ELF-1 (cell line): ENCODE data around the gene SOST.

Source experiments
- DNase-seq: peaks from one replicate; pipeline ENCODE4 v3.0.0-alpha.2; 2016; ENCODE audit warnings: low read depth, low spot score

The SOST gene

DNA sequence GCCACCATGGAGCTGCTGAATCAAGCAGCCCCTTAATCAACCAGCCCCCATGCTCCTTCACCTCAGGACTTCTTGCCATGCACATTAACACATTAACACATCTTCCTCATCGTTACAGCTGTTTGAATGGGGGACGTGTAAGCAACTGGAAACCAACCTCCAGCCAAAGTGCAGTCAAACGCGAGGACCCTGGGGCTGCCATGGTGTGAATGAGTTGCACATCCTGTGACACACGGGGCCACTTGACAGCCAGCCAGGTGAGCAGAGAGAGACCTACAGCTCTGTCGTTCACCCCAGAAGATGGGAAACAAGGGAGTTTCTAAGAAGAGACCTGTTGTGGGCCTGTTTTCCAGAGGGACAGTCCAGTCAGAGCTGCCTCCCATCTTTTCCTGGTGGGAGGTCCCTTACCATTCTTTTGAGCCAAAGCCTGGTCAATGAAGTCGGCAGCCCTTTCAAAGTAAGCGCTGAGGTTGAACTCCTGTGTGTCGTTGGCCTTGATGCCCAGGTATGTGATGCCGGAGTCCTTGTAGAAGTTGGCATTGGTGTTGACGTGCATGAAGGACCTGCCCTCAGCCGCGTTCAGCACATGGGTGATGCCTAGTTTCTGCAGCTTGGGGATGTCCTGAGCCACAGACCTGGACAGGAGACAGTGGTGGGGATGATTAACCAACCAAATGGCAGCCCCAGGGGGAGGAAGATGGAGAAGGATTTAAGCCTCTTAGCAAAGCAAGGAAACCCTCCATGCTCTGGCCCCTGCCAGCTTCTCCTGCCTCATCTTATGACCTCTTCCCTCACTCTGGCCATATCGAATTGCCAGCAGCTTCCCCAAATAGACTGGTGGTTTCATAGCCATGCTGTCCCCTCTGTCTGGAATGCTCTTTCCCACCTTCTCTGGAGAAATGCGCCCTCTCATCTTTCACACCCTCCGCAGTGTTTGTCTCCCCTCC is 16.0 kb upstream of the SOST start:
- DNase-seq, result no peak

DNA sequence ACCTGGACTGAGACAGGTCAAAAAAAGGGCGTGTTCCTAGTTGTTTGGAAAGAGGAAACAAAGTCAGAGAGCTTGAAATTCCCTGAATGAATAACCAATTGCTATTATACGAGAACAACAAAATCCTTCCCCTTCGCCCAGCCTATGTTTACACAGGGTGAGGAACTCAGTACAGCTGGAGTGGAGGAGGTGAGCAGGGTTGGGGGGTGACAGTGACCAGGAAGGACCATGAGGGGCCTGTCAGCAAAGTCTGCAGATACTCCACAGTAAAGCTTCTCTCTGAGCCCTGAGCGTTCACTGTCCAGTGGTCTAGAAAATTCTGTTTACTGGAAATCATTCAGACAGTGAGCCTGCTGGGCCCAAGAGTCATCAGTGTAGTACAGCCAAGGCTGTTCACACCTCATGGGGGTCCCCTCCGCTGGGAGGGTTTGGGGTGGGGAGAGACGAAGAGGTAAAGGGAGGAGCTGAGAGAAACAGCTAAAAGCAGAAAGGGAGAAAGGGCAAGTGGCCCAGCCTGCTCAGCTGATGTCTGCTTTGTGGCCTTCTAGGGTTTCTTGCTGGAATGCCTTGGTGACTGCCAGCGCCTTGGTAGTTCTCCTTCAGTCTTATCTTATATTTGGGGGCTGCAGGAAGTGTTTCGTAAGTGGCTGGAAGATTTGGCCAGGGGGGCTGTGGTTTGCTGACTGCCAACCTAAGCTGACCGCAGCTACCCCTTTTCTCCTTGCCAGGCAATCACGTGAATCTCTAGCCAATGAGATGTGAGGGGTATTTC is 14.5 kb upstream of the SOST start:
- DNase-seq, result no peak

DNA sequence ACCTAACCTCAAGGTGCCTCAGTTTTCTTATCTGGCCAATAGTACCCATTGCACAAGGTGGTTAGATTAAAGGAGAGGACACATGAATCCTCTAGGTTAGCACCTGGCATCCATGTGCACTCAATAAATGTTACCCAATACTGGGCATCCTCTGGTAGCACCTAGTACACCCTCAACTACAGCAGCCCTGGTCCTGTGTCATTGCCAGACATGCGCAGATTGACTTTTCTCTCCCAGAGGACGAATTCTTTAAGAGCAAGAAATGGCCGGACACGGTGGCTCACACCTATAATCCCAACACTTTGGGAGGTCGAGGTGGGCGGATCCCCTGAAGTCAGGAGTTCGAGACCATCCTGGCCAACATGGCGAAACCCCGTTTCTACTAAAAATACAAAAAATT is 12.9 kb upstream of the SOST start:
- no peak for DNase-seq

DNA sequence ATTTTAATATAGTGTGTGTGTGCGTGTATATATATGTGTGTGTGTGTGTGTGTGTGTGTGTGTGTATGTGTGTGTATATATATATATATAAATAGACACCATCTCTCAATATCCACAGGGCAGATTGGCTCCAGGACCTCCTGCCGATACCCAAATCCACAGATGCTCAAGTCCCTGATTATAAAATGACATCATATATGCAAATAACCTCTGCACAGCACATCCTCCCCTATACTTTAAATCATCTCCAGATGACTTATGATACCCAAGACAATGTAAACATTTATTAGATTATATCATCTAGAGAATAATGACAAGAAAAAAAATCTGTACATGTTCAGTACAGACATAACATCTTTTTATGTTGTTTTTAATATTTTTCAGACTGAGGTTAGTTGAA is 12.4 kb upstream of the SOST start:
- DNase-seq, result no peak

DNA sequence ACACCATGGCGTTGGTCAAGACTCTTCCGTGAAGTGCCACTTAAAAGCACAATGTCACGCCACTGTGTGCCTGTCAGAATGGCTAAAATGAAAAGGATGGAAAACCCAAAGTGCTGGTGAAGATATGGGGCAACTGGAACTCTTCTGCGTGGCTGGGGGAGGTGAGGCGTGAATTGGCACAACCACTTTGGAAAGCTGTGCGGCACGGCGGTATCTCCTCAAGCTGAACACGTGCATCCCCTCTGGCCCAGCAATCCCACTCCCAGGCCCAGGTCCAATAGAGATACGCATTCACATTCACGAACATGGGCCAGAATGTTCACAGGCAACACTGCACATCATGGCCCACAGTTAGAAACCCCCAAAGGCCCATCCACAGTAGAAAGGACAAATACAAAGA is 11.3 kb upstream of the SOST start:
- DNase-seq, result no peak

DNA sequence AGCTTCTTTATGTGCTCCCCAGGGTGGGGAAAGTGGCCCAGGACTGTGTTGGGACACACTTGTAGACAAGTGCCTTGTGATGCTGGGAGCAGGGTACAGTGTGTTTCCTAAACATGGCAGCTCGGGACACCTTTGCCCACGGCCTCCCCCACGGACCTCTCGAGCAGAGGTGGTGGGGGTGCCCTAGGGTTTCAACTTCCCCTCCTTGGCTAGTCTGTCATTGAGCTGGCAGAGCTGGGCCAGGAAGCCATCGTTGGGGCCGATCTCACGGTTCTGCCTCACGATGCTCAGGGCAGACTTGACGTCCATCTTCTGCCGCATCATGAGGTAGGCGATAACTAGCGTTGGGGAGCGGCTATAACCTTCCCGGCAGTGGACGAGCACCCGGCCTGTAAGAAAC is 10.8 kb upstream of the SOST start:
- DNase-seq, result no peak

DNA sequence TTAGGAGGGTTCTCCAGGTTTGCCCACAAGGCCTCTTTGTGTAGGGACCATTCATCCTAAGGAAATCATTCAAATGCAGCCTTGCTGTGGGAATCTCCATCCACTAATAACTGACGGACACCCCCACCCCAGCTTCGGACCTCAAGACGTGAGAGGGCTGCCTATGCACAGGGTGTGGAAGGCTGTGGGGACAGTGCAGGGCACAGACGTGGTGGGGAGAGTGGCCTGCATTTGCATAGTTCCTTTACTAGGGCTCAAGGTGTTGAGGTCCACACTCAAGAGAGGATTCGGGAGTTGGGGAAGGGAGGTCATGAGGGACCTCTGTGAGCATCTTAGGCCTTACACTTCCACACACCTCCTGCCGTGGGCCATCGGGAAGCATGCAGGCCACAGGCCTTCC is 10.4 kb upstream of the SOST start:
- no peak for DNase-seq

DNA sequence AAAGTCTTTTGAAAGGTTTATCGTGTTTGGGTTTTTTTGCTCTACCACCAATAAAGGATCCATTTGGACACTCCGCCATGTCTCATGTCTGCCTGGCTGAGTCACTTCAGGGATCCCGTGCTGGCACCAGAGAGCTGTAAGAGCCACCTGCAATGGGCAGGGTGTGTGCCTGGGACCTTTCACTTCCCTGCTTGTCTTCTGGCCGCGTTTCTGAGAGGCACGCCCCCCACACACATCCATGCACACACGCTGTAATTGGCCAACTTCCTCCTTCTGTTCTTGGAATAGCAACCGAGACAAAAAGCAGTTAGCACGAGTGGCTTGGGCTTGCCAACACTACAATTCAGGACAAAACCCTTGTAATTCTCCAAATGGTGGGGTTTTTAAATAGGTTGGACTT is 9.8 kb upstream of the SOST start:
- no peak for DNase-seq

DNA sequence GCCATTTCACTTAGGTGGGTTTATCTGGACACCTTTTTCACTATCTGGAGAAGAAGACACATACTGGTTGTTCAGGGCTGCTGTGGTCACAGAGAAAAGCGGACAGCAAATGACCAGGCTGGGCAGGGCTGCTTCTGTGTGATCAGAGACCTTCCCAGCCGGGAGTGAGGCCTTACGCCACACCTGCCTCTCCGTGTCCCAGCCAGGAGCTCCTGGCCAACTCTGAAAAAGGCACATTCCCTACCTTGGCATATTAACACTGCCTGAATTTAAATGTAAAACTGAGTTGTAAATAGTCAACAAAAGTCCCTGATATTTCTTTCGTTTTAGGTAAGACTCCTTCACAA is 9.1 kb upstream of the SOST start:
- DNase-seq, result no peak

DNA sequence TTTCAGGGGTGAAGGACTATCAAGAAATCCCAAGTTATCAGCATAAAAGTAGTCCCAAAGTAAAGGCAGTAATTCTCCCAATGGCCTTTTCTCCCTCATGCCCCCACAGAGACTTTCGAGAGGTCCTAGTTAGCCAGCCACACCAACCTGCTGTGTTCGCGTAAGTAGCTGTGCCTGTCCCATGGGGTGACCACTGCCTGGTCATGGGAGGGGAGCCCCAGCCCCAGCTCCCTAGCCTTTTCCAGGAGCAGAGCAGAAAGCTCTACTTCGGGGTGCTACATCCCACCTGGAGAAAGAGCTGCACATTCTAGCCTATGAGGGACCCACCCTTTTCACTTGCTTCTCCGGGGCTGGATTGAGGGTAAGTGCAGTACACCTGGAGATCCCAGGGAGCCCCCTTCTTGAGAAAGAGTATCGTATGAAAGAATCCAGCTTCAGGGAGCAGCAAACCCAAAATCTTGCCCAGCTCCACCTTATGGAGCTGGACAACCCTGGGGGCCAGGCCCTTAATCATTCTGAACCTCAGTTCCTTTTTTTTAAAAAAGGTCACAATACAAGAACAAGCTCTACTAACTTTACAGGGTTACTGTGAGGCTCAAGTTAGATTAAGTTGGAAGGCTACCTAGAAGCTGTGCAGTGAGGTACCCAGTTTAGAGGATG is 8.6 kb upstream of the SOST start:
- DNase-seq, result no peak

DNA sequence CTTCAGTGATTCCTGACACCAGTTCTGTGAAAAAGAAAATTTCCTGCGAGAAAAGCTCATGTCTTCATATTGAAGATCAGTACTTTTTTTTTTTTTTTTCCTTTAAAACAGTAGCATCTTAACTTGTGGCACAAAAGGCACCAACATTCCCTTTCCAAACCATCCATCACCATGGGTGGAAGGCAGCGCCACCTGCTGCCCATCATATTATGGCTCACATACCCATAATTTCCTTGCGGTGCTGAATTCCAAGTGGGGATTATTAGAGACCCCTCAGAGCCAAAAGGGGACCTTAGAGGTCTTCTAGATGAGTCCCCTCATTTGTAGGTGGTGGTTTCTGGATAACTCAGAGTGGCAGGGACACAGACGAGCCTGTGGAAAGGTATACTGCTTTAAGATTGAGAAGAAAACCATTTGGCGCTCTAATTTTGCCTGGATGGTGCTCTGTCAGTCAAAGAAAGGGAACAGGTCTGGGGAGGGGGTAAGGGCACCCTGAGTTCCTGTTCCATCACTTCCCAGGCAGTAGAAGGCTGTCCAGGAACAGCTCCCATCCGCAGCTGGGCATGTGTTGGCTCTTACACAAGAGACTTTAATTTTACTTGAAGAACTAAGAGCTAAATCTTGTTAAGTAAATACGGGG is 7.9 kb upstream of the SOST start:
- peak; percentile 67 for DNase-seq

DNA sequence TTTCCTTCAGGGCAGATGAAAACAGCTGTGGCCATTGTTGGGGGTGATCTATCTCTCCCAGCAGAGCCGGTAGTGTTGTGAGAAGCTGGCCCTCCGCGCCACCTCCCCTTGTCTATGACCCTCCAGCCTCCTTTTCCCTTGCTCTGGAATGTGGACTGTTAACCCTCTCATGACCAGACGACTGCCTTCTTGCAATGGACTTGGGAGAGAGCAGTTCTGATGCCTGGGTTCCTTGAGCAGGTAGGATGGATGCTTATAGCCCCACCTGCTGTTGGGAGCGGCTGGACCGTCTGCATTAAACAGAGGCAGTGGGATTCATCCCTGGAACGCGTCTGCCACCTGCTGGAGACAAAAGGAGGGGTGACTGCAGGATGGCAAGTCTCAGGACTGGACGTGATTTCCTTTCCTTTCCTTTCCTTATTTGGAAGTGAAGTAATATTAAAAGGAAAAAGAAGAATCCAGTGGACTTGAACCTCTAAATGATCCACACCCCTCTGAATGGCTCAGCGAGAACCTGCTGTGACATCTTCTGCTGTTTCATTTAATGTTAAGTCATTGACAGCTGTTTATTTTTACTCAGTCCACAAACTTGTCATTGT is 1.8 kb upstream of the SOST start:
- DNase-seq, result peak; percentile 99

DNA sequence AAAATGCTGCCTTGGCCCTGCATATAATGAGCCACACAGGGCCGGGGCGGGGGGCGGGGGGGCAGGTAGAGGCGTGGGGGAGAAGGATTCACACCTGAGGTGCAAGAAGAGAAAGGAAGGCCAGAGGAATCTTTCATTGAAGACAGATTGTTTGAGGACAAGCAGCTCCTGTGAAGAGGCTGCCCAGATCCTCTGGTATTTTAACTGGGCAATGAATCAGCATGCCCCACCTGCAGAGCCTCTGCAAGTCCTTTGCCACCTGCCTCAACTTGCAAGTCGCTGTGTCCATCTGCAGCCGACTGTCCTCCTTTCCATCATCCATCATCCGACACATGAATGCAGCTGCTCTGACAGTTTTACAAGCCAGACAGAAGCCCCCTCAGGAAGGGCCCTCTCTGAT is 1.2 kb upstream of the SOST start:
- no peak for DNase-seq

DNA sequence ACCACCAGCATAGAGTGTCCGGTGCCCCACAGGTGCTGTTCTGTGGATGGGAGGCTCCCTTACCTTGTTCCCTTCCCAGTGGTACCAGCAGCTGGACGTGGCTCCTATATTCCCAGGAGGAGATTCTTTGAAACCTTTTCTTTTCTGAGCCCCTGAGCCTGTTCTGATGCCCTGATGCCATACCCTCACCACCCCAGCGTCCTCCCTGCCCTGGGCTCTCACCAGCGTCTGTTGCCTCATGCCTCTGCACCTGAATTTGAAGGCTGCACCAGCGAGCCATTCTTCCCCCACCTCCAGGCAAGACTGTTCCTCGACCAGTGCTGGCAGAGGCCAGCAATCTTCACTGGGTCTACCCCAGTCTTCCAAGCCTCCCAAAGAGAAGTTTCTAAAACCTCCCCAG is 505 bp downstream of the SOST start:
- DNase-seq, result no peak

DNA sequence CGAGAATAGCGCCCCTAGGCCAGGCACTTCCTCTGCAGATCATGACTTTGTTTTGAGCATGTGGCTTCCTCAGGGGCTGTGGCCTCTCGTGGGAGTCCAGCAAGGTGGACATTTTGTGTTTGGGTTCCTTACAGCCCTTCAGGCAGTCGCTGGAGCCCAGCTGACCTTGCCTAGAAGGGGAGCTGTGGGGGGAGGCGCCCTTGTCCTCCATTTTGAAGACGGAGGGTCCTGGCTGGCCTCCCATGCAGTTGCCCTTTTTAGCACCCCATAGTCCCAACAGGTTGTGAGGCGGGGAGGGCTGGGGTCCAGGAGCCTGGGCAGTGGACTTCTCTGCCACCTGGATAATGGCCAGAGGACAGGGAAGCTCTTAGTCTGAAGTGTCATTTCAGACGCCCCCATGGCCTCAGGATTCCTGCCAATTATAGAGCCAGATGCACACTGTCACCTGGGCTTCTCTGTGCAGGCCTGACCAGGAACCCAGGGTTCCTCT is 1.4 kb downstream of the SOST start:
- no peak for DNase-seq

DNA sequence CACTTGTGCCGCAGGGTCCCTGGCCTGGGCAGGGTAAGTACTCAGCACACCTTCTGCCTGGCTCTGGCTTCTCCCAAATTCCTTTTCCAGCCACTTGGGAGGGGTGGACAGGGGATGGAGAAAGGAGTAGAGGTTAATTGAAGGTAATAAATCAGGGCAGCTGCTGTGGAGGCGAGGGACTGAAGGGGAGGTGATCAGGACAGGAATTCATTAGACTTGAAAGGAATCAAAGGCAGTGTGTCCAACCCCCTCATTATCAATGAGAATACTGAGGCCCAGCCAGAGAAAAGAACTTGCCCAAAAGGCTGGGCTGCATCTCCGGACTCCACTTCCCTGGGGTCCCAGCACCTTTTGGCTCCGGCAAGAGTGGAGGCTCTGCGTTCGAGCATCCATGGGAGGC is 2.4 kb downstream of the SOST start:
- peak; percentile 53 for DNase-seq

DNA sequence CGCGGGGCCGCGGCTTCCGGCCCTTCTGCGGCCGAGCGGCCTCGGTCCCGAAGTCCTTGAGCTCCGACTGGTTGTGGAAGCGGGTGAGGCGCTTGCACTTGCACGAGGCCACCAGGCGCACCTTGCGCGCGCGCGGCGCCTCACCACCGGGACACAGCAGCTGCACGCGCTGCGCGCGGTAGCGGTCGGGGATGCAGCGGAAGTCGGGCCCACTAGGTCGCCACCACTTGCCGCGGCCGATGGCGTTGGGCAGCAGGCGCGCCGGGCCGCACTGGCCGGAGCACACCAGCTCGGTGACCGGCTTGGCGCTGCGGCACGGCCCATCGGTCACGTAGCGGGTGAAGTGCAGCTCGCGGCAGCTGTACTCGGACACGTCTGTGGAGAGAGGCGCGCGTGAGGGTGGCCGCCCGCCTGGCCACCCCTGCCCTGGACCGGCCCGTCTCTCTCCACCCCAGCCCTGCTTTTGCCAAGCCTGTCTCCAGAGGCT is 3.2 kb downstream of the SOST start:
- DNase-seq, result peak; percentile 65

DNA sequence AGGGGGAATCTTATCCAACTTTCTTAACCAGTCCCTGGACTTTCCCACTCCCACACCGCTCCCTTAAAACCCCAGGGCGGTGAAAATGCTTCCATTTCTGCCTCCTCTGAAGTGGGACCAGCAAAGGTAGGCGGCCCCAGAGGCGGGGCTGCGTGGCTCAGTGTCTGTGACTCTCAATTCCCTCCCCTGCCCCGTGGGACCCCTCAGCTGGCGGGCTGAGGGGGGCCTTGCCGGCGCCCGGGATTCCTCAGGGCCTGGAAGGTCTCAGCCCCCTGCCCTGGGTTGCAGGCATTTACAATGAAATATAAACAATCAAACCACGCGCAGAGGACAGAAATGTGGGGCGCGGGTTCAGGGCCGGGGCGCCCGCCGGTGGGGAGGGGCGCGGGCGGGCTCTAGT is 3.6 kb downstream of the SOST start:
- DNase-seq, result no peak

DNA sequence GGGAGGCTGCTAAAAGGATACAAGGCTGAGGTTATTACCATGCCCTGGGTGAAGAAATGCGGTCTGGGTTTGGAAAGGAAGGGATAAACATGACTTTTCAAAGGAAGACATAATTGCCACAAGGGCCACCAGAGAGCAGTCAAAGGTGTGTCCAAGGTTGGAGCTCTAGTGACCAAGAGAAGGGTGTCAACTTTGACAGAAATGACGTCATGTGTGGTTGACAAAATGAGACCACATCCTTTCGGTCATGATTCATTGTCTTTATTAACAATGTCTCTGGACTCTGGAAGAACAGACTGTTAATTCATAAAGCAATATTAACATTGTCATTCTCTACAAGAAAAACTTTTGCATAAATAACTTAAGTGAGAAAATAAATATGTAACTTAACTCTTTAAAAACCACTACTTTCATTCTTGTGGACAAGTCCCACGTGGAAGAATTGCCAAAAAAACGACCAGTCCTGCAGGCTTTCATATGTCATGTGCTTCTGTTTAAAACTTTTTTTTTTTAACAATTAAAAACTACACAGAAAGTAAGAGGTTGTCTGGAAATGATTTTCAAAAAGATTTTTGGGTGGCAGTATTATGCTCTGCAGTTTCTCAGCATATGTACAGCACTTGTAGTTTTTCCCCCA is 5.0 kb downstream of the SOST start:
- DNase-seq, result no peak

DNA sequence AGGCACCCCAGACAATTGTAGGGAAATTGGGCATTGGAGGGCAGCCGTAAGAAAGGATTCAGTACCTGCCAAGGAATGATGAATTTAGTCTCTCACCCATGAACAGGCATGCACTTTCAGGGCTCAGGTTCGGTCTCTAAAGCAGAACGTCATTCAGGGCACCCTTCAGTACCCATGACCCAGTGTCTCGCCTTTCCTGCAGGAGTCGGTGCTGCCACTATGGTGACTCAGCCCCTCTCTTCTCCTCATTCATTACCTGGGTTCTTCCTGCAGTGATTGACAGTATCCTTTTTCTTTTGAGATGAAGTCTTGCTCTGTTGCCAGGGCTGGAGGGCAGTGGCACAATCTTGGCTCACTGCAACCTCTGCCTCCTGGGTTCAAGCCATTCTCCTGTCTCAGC is 8.4 kb downstream of the SOST start:
- DNase-seq, result no peak

DNA sequence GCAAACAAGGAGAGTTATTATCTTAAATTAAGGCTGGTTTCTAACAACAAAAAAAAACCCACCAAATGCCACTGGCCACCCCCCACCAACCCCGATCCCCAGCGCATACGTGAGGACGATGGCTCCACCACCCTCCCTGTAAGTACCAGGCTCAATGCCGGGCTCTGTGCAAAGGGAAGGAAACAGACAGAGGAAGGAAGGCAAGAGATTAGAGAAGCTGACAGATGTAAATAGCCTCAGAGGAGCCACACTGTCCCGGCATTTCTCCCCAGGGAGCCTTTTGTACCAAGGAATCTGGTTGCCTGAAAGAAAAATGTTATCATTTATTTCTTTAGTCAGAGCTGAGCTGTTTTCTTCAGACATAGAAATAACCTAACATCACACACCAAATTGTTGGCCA is 13.1 kb downstream of the SOST start:
- peak; percentile 22 for DNase-seq
